GM12801 (cell line): ENCODE measurements around the gene SMCHD1.

Source experiments
- TF ChIP-seq, protein P1 (sequence below): IDR thresholded peaks from one replicate; pipeline ENCODE4 v1.5.1; 2011; ENCODE audit warnings: control low read depth; ENCODE audit not compliant: insufficient read length; ENCODE audit errors: extremely low read depth

SMCHD1 gene

DNA sequence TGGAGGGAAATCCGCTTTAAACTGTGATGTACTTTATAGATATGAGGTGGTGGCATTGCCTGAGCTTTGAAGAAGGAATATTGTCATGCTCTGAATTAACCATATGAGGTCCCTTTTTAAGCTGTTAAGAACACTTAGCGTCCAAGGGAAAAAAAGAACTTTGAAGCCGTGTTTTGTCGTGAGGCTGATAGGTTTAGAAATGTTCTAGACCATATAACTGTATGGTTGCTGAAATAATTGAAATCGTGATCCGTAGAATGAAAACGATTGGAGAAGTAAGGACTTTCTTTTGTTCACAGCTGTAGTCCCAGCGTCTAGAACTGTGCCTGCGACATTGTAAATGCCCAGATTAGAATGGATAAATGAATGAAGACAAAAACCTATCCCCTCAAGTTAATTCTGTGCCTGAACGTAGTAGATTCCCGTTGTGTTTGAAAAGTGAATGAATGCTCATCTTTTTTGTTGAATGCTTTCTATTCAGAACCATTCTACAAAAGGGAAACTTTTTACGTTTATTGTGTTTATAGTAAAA lies 1.5 kb downstream of the SMCHD1 start:
- TF ChIP-seq, protein P1, sequence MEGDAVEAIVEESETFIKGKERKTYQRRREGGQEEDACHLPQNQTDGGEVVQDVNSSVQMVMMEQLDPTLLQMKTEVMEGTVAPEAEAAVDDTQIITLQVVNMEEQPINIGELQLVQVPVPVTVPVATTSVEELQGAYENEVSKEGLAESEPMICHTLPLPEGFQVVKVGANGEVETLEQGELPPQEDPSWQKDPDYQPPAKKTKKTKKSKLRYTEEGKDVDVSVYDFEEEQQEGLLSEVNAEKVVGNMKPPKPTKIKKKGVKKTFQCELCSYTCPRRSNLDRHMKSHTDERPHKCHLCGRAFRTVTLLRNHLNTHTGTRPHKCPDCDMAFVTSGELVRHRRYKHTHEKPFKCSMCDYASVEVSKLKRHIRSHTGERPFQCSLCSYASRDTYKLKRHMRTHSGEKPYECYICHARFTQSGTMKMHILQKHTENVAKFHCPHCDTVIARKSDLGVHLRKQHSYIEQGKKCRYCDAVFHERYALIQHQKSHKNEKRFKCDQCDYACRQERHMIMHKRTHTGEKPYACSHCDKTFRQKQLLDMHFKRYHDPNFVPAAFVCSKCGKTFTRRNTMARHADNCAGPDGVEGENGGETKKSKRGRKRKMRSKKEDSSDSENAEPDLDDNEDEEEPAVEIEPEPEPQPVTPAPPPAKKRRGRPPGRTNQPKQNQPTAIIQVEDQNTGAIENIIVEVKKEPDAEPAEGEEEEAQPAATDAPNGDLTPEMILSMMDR: no peak

DNA sequence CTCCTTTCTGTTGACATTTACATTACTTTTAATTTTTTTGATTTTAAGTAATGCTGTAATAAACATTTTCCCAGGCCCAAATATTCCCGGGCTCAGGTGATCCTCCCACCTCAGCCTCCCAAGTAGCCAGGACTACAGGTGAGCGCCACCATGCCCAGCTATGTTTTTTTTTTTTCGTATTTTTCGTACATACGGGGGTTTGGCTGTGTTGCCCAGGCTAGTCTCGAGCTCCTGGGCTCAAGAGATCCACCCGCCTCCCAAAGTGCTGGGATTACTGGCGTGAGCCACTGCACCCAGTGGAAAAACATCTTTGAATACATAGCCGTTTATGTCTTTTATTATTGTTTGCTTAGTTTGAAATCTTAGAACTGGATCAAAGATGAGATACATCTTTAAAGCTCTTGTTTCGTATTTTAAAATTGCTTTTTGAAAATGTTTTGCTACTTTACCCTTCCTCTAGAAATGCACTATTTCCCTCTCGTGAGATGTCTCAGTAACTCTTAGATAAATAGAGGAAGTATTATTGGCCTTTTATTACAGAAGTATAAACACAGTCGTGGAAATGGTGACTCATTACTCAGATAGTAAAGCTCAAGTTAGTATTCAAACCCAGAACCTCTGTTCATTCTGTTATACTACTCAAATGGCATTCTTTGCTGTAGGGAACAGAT lies 2.4 kb downstream of the SMCHD1 start:
- TF ChIP-seq, protein P1: no peak

DNA sequence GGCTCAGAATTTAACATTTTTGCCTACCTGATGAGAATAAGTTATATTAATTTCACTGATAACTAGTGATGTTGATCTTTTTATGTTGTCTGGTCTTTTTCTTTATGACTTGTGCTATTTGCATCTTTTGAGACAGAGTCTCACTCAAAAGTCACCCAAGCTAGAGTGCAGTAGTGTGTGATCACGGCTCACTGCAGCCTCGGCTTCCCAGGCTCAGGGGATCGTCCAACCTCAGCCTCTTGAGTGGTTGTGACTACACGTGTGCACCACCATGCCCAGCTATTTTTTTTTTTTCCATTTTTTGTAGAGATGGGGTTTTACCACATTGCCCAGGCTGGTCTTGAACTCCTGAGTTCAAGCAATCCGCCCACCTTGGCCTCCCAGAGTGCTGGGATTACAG lies 7.5 kb downstream of the SMCHD1 start:
- TF ChIP-seq, protein P1: no peak

DNA sequence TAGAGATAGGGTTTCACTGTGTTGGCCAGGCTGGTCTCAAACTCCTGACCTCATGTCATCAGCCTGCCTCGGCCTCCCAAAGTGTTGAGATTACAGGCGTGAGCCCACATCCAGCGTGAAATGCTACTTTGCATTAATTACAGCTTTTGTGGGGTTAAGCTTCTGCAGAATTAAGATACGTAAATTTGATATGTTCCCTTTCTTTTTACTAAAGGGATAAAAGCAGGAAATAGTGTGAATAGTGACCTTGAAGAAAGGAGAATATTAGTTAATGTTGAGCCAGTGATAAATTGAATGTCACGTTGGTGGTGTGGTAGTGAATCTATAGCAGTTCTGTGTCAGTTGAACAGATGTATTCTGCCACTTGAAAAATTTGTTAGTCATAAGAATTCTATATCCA lies 16.9 kb downstream of the SMCHD1 start:
- TF ChIP-seq, protein P1: no peak

DNA sequence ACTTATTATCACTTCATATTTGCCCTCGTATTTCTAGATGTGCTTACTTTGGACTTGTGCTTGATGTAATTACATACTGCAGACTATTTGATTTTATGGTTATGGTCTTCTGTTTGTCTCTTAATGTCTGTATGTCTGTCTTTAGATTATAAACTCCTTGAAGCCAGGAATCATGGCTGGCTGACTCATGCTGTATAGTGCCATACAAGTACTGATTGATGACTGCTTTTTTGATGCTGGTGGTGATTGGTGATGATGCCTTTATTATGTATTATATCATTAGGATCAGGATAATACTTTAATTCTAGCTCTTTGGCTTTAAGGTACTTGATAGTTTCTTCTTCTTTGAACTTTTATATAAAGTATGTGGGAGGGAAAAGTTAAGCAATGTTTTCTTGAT lies 17.3 kb downstream of the SMCHD1 start:
- TF ChIP-seq, protein P1: no peak

DNA sequence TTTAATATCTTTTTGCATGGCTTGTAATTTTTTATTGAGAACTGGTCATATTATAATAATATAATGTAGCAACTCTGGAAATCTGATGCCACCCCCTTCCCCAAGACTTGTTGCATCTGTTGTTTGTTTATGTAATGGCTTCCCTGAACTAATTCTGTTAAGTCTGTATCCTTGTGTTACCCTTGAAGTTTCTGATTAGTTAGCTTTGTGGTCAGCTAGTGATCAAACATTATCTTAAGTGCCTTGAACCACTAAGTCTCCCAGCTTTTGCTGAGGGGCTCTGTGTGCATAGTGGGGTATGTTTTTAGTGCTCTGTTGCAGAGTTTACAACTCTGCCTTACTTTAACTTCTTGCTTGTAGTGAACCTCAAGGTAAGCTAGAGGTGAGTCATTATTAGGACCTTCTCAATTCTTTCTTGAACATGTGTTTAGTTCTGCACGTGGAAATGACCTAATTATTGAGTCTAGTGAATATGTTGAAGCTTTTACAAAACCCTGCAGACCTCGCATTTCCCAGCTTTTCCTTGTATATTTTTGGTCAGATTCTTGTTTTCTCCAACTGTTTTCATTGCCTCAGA lies 24.8 kb downstream of the SMCHD1 start:
- TF ChIP-seq, protein P1: no peak

DNA sequence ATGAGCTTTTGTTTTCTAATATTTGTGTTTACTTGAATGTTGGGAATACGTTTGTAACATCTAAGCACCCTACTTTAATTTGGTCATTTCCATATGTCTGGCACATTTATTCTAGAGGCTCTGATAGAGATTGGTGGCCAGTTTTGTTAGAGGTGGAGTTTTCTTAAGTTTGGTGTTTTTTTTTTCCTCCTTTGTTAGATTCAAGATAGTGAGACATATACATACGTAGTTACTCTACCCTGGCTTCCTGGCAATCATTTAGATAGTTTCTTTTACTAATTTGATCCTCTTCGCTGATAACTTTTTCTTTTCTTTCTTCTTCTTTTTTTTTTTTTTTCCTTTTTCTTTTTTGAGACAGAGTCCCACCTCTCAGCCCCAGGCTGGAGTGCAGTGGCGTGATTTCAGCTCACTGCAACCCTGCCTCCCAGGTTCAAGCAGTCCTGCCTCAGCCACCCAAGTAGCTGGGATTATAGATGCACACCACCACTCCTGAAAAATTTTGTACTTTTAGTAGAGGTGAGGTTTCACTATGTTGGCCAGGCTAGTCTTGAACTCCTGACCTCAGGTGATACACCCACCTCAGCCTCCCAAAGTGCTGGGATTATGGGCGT lies 26.6 kb downstream of the SMCHD1 start:
- TF ChIP-seq, protein P1: no peak
